Measurements from ENCODE around the gene FMN1.

Gene FMN1

GRCh38 chr15:33089878-33090757, 104.4 kb downstream of the FMN1 start:
- intact Hi-C loops (cut with DNase I; ENCODE audit: low total_unique reads): no loop called here
- H3K27ac ChIP-seq: no peak overlapping the region
- DNase-seq: no peak

GRCh38 chr15:33089165-33089877, 105.2 kb downstream of the FMN1 start:
- H3K27ac ChIP-seq: no peak overlapping the region
- H3K27me3 ChIP-seq: no peaks in the 10 kb centered on the region
- intact Hi-C loops (cut with DNase I; ENCODE audit: low total_unique reads): no loop called here
- TF ChIP-seq, protein P1, sequence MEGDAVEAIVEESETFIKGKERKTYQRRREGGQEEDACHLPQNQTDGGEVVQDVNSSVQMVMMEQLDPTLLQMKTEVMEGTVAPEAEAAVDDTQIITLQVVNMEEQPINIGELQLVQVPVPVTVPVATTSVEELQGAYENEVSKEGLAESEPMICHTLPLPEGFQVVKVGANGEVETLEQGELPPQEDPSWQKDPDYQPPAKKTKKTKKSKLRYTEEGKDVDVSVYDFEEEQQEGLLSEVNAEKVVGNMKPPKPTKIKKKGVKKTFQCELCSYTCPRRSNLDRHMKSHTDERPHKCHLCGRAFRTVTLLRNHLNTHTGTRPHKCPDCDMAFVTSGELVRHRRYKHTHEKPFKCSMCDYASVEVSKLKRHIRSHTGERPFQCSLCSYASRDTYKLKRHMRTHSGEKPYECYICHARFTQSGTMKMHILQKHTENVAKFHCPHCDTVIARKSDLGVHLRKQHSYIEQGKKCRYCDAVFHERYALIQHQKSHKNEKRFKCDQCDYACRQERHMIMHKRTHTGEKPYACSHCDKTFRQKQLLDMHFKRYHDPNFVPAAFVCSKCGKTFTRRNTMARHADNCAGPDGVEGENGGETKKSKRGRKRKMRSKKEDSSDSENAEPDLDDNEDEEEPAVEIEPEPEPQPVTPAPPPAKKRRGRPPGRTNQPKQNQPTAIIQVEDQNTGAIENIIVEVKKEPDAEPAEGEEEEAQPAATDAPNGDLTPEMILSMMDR (IDR thresholded peaks at IDR 0.05): no peak
- no peaks in the 10 kb centered on the region for H3K36me3 ChIP-seq
- no peaks in the 10 kb centered on the region for H3K9me3 ChIP-seq
- no peak for DNase-seq
- H3K4me1 ChIP-seq: no peaks in the 10 kb centered on the region
- H3K4me3 ChIP-seq: no peak overlapping the region

More at GRCh38 chr15:33089878-33090757, 104.4 kb downstream of the FMN1 start:
- H3K27me3 ChIP-seq: no peaks in the 10 kb centered on the region
- no peak overlapping the region for H3K4me3 ChIP-seq
- TF ChIP-seq, protein P1 (IDR thresholded peaks at IDR 0.05): no peak
- H3K36me3 ChIP-seq: no peaks in the 10 kb centered on the region
- H3K4me1 ChIP-seq: no peaks in the 10 kb centered on the region
- H3K9me3 ChIP-seq: no peaks in the 10 kb centered on the region

- H3K4me1 ChIP-seq: no peaks in the 10 kb centered on the region
- H3K36me3 ChIP-seq: no peaks in the 10 kb centered on the region
- H3K27ac ChIP-seq: no peak overlapping the region
- TF ChIP-seq, protein P1 (IDR thresholded peaks at IDR 0.05): no peak
- H3K9me3 ChIP-seq: no peaks in the 10 kb centered on the region
- intact Hi-C loops (cut with DNase I; ENCODE audit: low total_unique reads): no loop called here
- no peak overlapping the region for H3K4me3 ChIP-seq
- H3K27me3 ChIP-seq: no peaks in the 10 kb centered on the region
- no peak for DNase-seq
Measured at GRCh38 chr15:33086500-33087121, 107.9 kb downstream of the FMN1 start.

DNA sequence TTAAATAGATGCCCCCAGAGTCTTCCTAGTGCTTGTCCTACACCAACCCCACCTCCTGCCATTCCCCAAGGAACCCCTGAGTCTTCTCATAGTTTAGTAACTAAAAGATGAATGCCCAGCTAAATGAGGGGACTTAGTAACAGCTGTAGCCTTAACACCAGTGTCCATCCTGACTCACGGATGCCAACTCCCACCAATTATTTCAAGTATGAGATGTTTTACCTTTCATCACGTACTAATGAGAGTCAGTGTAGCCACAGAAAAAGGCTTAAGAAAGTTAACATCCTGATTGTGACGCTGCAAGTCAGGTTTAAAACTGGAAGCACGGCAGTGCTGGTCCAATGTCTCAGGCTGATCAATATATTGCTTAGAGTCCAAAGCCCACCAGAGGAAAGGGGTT, 109.9 kb downstream of the FMN1 start:
- TF ChIP-seq, protein P1 (IDR thresholded peaks at IDR 0.05): no peak

GRCh38 chr15:33083232-33084081, 111.1 kb downstream of the FMN1 start:
- H3K27ac ChIP-seq: no peak overlapping the region
- no peaks in the 10 kb centered on the region for H3K9me3 ChIP-seq
- H3K4me3 ChIP-seq: no peak overlapping the region
- intact Hi-C loops (cut with DNase I; ENCODE audit: low total_unique reads): no loop called here
- H3K4me1 ChIP-seq: no peaks in the 10 kb centered on the region
- TF ChIP-seq, protein P1 (IDR thresholded peaks at IDR 0.05): no peak
- no peak for DNase-seq
- no peaks in the 10 kb centered on the region for H3K36me3 ChIP-seq
- H3K27me3 ChIP-seq: no peaks in the 10 kb centered on the region

More for the DNA sequence above, 109.9 kb downstream of the FMN1 start:
- no peak for DNase-seq
- no peak overlapping the region for H3K4me3 ChIP-seq
- H3K9me3 ChIP-seq: no peaks in the 10 kb centered on the region
- intact Hi-C loops (cut with DNase I; ENCODE audit: low total_unique reads): no loop called here
- H3K4me1 ChIP-seq: no peaks in the 10 kb centered on the region
- no peaks in the 10 kb centered on the region for H3K27me3 ChIP-seq
- no peaks in the 10 kb centered on the region for H3K36me3 ChIP-seq
- no peak overlapping the region for H3K27ac ChIP-seq
